Cardiac muscle cell (in vitro differentiated cells and primary cell): ENCODE data around the gene ATP6V0A1. TPM values are rescaled to one million over a fixed set of nuclear protein-coding genes. Genes with fewer than 3 reads are reported as not detected.

Experiments
- DNase-seq, 2 donors: peaks; one replicate each; pipeline versions ENCODE4 v3.0.0 to v3.0.0-alpha.2; 2010 to 2017; ENCODE audit warnings: low read depth in 1 of 2, low spot score in 1 of 2
- H3K27ac ChIP-seq: fragments of 200-600 bp; sonication (generic); 2 replicates; pipeline ENCODE4 v1.5.1; 2016
- H3K27me3 ChIP-seq: fragments of 200-600 bp; sonication (generic); 2 replicates; pipeline ENCODE4 v1.6.0; 2016; ENCODE audit warnings: control low read depth
- H3K36me3 ChIP-seq: fragments of 200-600 bp; sonication (generic); 2 replicates; pipeline ENCODE4 v1.5.1; 2016; ENCODE audit warnings: control low read depth
- H3K4me1 ChIP-seq: fragments of 200-600 bp; sonication (generic); 2 replicates; pipeline ENCODE4 v1.8.1; 2017; ENCODE audit warnings: low read depth, mild to moderate bottlenecking, mixed run types
- H3K4me3 ChIP-seq: fragments of 200-600 bp; sonication (generic); 2 replicates; pipeline ENCODE4 v1.5.1; 2016; ENCODE audit warnings: mild to moderate bottlenecking
- H3K9me3 ChIP-seq: fragments of 200-600 bp; sonication (generic); 2 replicates; pipeline ENCODE4 v1.5.1; 2017; ENCODE audit warnings: low read depth, mild to moderate bottlenecking, control low read depth
- polyA plus RNA-seq: library from polyadenylated mRNA; unstranded; fragments of >200 nt; fragmentation: Nextera tagmentation; extraction: Ambion mirVana; gene quantifications from 2 replicates; pipeline ENCODE4 v1.2.1, GENCODE V29; 2016
- total RNA-seq: library from RNA; depleted of rRNA; stranded (reverse); fragments of >200 nt; gene quantifications from 2 replicates; pipeline ENCODE4 v1.2.3, GENCODE V29; 2016
- TF ChIP-seq, protein P1 (sequence below): IDR thresholded peaks from 2 replicates; pipeline ENCODE4 v1.5.1; 2012; ENCODE audit warnings: low read depth, mild to moderate bottlenecking, low read length

The ATP6V0A1 gene
- total and polyA plus RNA-seq, 2 experiments from 2014 or later = 44.6 to 50.8 TPM

DNA sequence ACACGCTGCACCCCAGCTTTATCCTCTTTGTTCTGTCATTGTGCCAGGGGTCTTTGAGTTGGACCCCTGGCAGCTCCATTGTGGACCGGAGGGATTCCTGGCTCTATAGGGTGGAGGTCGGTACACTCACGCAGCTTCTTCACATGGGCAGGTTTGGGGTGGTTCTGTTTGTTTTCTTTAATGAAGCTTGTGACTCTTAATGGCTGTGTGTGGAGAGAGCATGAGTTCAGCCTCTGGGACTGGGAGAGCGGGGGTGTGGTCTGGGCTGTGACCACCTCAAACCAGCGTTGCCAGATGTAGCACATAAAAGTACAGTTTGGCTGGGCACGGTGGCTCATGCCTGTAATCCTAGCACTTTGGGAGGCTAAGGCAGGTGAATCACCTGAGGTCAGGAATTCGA lies 56.2 kb downstream of the ATP6V0A1 start:
- DNase-seq = no peak
- TF ChIP-seq, protein P1, sequence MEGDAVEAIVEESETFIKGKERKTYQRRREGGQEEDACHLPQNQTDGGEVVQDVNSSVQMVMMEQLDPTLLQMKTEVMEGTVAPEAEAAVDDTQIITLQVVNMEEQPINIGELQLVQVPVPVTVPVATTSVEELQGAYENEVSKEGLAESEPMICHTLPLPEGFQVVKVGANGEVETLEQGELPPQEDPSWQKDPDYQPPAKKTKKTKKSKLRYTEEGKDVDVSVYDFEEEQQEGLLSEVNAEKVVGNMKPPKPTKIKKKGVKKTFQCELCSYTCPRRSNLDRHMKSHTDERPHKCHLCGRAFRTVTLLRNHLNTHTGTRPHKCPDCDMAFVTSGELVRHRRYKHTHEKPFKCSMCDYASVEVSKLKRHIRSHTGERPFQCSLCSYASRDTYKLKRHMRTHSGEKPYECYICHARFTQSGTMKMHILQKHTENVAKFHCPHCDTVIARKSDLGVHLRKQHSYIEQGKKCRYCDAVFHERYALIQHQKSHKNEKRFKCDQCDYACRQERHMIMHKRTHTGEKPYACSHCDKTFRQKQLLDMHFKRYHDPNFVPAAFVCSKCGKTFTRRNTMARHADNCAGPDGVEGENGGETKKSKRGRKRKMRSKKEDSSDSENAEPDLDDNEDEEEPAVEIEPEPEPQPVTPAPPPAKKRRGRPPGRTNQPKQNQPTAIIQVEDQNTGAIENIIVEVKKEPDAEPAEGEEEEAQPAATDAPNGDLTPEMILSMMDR = no peak
- no peak overlapping the region for H3K27ac ChIP-seq
- no peaks in the 10 kb centered on the region for H3K27me3 ChIP-seq
- H3K4me3 ChIP-seq = no peak overlapping the region
- no peaks in the 10 kb centered on the region for H3K36me3 ChIP-seq
- H3K4me1 ChIP-seq = peaks cover 21% of the 10 kb centered on the region
- H3K9me3 ChIP-seq = no peaks in the 10 kb centered on the region

DNA sequence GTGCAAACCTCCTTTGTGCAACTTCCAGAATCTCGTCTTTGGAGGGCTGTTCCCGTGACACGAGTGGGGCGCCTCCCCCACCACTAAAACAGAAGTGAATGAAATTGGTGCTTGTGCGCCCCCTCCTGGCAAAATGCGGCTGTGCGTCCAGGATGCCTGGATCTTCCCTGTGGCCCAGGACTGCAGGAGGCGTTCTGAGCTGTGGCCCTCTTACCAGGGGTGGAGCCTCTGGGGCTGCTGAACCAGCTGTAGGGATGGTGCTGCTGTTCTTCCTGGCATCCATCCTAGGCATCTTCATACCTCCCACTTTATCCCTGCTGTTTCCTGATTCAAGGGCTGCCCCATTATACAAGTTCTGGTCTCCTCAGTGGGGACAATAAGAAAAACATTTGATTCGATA lies 58.8 kb downstream of the ATP6V0A1 start:
- DNase-seq = peak; percentile 56 to 95
- H3K27me3 ChIP-seq = no peaks in the 10 kb centered on the region
- no peaks in the 10 kb centered on the region for H3K9me3 ChIP-seq
- TF ChIP-seq, protein P1 = peak; percentile 95
- H3K36me3 ChIP-seq = no peaks in the 10 kb centered on the region
- H3K27ac ChIP-seq = peak overlapping the region; percentile 100
- no peak overlapping the region for H3K4me3 ChIP-seq
- peaks cover 27% of the 10 kb centered on the region for H3K4me1 ChIP-seq

DNA sequence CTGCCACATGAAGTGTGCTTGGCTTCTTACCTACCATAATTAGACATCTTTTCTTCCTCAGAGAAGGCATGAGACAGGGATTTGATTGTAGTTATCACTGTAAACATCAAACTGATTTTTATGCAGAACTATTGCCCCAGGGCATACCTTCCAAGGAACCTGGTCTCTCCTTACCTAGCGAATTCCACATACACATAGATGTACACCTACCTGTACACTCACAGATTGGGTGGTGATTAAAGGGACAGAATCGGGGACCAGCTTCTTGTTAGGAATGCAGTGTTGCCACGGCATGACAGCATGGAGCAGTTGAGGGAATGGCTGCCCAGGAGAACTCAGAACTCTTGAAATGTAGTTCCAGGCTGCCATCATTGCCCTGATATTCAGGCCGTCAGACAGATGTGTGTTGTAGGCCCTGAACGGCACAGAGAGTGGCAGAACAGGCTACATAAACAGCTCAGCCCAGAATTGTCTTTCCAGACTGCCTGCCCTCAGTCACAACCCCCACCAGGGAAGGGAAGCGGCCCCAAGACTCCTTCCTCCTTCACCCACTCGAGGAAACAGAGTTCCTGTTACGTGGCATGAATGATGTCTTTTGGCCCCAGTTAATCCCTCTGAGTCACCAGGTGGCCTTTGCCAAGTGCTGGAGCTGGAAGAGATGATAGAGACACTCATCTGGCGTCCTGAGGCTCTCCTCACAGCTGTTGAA lies 59.5 kb downstream of the ATP6V0A1 start:
- no peaks in the 10 kb centered on the region for H3K9me3 ChIP-seq
- no peaks in the 10 kb centered on the region for H3K27me3 ChIP-seq
- peak overlapping the region; percentile 100 for H3K27ac ChIP-seq
- no peaks in the 10 kb centered on the region for H3K36me3 ChIP-seq
- peak in 1 of 2 donors; percentile 97 for DNase-seq
- TF ChIP-seq, protein P1 = no peak
- peaks cover 32% of the 10 kb centered on the region for H3K4me1 ChIP-seq
- no peak overlapping the region for H3K4me3 ChIP-seq

DNA sequence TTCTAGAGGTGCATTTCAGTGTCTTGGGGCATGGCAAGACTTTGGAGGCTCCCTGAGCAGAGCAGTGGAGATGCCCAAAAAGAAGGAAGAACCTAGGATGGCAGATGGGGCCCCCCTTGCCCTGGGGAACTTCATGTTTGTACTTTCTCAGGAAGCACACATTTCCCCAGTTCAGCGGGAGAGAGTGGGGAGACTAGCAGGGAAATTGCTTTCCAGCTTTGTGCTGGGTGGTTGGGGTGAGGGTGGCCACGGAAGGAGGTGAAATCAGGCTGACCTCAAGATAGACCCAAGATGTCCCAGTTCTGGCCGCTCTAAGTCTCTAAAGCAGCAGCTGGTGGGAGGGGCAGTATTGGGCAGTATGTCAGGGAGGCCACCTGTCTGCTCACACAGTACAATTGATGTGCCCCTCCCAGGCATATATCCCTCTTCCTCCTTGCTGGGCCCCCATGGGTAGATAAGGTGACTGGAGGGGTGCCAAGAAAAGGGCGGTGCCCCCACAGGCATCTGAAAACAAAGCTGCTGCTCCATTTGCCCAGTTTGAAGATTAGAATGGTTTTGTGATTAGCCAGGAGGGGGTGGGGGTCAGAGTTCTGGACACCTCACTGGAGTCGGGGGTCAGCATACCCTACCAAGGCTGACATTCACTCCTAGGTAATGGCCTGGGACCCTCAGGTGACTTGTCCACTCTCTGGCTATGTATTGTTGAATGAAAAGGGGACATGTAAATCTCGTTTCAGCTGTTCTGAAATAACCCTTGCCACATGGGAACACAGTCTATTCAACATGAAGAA lies 60.3 kb downstream of the ATP6V0A1 start:
- Histone ChIP-seq H3K36me3 (no peaks in the 10 kb centered on the region), H3K27me3 (no peaks in the 10 kb centered on the region), H3K27ac (peak overlapping the region; percentile 100), H3K9me3 (no peaks in the 10 kb centered on the region), H3K4me1 (peaks cover 34% of the 10 kb centered on the region), H3K4me3 (no peak overlapping the region)
- peak in 1 of 2 donors; percentile 77 for DNase-seq
- TF ChIP-seq, protein P1 = no peak

DNA sequence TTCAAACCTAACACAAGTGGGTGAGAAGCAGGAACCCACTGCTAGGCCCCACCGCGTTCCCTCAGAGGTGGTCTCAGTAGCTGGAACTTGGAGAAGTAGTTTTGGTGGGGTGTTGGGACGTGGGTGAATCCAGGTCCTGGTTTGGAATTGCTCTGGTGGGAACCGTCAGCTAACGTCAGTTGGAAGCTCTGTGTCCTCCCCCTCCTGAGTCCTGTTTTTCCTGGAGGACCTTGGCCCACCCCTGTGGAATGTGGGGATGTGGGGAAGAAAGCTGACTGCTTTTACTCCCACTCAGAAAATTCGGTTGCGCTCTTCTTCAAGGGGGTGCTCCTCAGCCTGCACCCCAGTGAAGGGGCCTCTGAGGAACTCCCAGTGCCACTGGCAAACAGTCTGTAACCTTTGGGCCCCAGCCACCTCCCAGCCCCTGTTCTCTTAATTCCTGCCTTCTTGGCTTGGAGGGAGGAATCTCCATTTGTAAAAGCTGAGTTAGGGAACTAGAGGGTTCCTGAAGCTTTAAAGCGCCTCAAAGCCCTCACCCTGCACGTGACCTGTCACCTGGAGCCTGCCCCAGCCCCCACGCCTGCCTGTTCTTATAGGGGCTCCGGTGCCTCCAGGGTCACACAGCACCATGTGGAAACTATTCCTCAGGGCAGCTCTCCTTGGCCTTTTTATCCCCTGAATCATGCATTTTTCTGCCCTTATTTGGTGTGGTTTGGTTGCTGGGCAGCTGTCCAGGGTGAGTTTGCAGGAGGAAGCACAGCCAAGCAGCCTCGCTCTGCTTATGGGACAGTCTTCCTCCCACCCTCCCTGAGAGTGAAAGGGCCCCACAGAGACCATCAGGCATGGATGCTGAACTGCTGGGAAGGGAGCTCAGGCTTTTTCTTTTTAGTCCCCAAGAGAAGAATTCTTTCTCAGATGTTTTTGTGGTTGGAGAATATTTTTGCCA lies 61.1 kb downstream of the ATP6V0A1 start:
- Histone ChIP-seq H3K27me3 (no peaks in the 10 kb centered on the region), H3K9me3 (no peaks in the 10 kb centered on the region), H3K4me3 (no peak overlapping the region), H3K4me1 (peaks cover 34% of the 10 kb centered on the region), H3K27ac (peak overlapping the region; percentile 100), H3K36me3 (no peaks in the 10 kb centered on the region)
- DNase-seq = peak; percentile 73 to 99
- TF ChIP-seq, protein P1 = no peak
